ENCODE data around the gene PPP2CA.

DNA sequence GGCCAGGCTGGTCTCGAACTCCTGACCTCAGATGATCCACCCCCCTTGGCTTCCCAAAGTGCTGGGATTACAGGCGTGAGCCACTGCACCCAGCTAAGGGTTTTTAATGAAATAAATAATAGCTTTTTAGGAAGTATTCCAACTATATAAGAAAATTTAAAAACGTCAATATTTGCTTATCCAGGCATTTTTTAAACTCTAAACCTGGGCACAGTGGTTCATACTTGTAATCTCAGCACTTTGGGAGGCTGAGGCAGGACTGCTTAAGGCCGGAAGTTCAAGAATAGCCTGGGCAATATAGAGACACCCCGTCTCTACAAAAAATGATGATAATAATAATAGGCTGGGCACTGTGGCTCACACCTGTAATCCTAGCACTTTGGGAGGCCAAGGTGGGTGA is 63.3 kb downstream of the PPP2CA start:
- TF ChIP-seq, protein P1, sequence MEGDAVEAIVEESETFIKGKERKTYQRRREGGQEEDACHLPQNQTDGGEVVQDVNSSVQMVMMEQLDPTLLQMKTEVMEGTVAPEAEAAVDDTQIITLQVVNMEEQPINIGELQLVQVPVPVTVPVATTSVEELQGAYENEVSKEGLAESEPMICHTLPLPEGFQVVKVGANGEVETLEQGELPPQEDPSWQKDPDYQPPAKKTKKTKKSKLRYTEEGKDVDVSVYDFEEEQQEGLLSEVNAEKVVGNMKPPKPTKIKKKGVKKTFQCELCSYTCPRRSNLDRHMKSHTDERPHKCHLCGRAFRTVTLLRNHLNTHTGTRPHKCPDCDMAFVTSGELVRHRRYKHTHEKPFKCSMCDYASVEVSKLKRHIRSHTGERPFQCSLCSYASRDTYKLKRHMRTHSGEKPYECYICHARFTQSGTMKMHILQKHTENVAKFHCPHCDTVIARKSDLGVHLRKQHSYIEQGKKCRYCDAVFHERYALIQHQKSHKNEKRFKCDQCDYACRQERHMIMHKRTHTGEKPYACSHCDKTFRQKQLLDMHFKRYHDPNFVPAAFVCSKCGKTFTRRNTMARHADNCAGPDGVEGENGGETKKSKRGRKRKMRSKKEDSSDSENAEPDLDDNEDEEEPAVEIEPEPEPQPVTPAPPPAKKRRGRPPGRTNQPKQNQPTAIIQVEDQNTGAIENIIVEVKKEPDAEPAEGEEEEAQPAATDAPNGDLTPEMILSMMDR (IDR thresholded peaks at IDR 0.05 in 2 of 3, conservative IDR thresholded peaks at IDR 0.05 in 1 of 3; ENCODE audit: insufficient read depth in 2 of 3, low read depth in 1 of 3, low read length in 3 of 3), result no peak
- TF ChIP-seq, protein P2, sequence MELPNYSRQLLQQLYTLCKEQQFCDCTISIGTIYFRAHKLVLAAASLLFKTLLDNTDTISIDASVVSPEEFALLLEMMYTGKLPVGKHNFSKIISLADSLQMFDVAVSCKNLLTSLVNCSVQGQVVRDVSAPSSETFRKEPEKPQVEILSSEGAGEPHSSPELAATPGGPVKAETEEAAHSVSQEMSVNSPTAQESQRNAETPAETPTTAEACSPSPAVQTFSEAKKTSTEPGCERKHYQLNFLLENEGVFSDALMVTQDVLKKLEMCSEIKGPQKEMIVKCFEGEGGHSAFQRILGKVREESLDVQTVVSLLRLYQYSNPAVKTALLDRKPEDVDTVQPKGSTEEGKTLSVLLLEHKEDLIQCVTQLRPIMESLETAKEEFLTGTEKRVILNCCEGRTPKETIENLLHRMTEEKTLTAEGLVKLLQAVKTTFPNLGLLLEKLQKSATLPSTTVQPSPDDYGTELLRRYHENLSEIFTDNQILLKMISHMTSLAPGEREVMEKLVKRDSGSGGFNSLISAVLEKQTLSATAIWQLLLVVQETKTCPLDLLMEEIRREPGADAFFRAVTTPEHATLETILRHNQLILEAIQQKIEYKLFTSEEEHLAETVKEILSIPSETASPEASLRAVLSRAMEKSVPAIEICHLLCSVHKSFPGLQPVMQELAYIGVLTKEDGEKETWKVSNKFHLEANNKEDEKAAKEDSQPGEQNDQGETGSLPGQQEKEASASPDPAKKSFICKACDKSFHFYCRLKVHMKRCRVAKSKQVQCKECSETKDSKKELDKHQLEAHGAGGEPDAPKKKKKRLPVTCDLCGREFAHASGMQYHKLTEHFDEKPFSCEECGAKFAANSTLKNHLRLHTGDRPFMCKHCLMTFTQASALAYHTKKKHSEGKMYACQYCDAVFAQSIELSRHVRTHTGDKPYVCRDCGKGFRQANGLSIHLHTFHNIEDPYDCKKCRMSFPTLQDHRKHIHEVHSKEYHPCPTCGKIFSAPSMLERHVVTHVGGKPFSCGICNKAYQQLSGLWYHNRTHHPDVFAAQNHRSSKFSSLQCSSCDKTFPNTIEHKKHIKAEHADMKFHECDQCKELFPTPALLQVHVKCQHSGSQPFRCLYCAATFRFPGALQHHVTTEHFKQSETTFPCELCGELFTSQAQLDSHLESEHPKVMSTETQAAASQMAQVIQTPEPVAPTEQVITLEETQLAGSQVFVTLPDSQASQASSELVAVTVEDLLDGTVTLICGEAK (IDR thresholded peaks at IDR 0.05), result no peak
- TF ChIP-seq, protein P2 (CRISPR knock-in tag; IDR thresholded peaks at IDR 0.05), result no peak
- TF ChIP-seq ZFP36 (IDR thresholded peaks at IDR 0.05; ENCODE audit: low read depth, low read length, partially characterized antibody) (no peak), RHOXF2B (CRISPR knock-in tag; conservative IDR thresholded peaks at IDR 0.05) (no peak), NFRKB (IDR thresholded peaks at IDR 0.05; ENCODE audit: low read depth) (no peak), BRCA1 (IDR thresholded peaks at IDR 0.05) (no peak), BRCA1 (CRISPR knock-in tag; IDR thresholded peaks at IDR 0.05) (no peak), CHD2 (IDR thresholded peaks at IDR 0.05; ENCODE audit: low read depth, low read length) (no peak), MEF2D (tag; conservative IDR thresholded peaks at IDR 0.05; ENCODE audit: low read depth) (no peak)
- TF ChIP-seq, protein P3, sequence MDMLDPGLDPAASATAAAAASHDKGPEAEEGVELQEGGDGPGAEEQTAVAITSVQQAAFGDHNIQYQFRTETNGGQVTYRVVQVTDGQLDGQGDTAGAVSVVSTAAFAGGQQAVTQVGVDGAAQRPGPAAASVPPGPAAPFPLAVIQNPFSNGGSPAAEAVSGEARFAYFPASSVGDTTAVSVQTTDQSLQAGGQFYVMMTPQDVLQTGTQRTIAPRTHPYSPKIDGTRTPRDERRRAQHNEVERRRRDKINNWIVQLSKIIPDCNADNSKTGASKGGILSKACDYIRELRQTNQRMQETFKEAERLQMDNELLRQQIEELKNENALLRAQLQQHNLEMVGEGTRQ (CRISPR knock-in tag; IDR thresholded peaks at IDR 0.05), result no peak

Measured in K562 (cell line).